ENCODE data around the gene DERL3.
"Not testable (repeated sequence)": the region's sequence is repeated elsewhere in the genome, so short reads cannot be mapped to it uniquely, and the experiment has no call there.

The DERL3 gene

GRCh38 chr22:23874871-23875270 is 36.1 kb upstream of the DERL3 start:
- Histone ChIP-seq H3K4me3 (ENCODE audit: low read depth in 1 of 2, low read length in 2 of 2) (no peak overlapping the region), H4K20me1 (ENCODE audit: insufficient read depth, low read length) (no peaks in the 10 kb centered on the region), H3K79me2 (ENCODE audit: insufficient read depth, low read length) (no peaks in the 10 kb centered on the region), H3K27me3 (ENCODE audit: insufficient read depth, low read length, poor library complexity) (no peaks in the 10 kb centered on the region), H3K36me3 (ENCODE audit: insufficient read depth, low read length) (peaks cover 19% of the 10 kb centered on the region), H3K9ac (ENCODE audit: low read depth, low read length) (no peak overlapping the region), H3K27ac (ENCODE audit: low read length) (no peak overlapping the region), H2AFZ (ENCODE audit: low read depth, low read length) (no peak overlapping the region), H3K4me2 (ENCODE audit: insufficient read depth, low read length) (no peak overlapping the region), H3K4me1 (ENCODE audit: insufficient read depth, low read length) (no peaks in the 10 kb centered on the region), H3K9me3 (ENCODE audit: insufficient read depth, low read length, severe bottlenecking) (no peaks in the 10 kb centered on the region)
- ATAC-seq (ENCODE audit: insufficient read depth, low read depth) (no peak), DNase-seq (no peak)
- TF ChIP-seq EZH2 (IDR thresholded peaks at IDR 0.05; ENCODE audit: borderline replicate concordance, low read depth, low read length, severe bottlenecking) (no peak), CTCF (IDR thresholded peaks at IDR 0.05; ENCODE audit: borderline replicate concordance, extremely low read depth, low read length, poor library complexity, severe bottlenecking) (no peak)

GRCh38 chr22:23868580-23868979 is 29.8 kb upstream of the DERL3 start:
- ATAC-seq (ENCODE audit: insufficient read depth, low read depth) (no peak), DNase-seq (no peak)
- no peaks in the 10 kb centered on the region for H3K79me2 ChIP-seq (ENCODE audit: insufficient read depth, low read length)
- no peaks in the 10 kb centered on the region for H3K9me3 ChIP-seq (ENCODE audit: insufficient read depth, low read length, severe bottlenecking)
- H2AFZ ChIP-seq (ENCODE audit: low read depth, low read length): no peak overlapping the region
- H3K4me1 ChIP-seq (ENCODE audit: insufficient read depth, low read length): no peaks in the 10 kb centered on the region
- no peaks in the 10 kb centered on the region for H4K20me1 ChIP-seq (ENCODE audit: insufficient read depth, low read length)
- H3K4me3 ChIP-seq (ENCODE audit: low read depth in 1 of 2, low read length in 2 of 2): no peak overlapping the region
- TF ChIP-seq EZH2 (IDR thresholded peaks at IDR 0.05; ENCODE audit: borderline replicate concordance, low read depth, low read length, severe bottlenecking) (no peak), CTCF (IDR thresholded peaks at IDR 0.05; ENCODE audit: borderline replicate concordance, extremely low read depth, low read length, poor library complexity, severe bottlenecking) (no peak)
- H3K27me3 ChIP-seq (ENCODE audit: insufficient read depth, low read length, poor library complexity): no peaks in the 10 kb centered on the region
- no peak overlapping the region for H3K27ac ChIP-seq (ENCODE audit: low read length)
- H3K9ac ChIP-seq (ENCODE audit: low read depth, low read length): no peak overlapping the region
- H3K4me2 ChIP-seq (ENCODE audit: insufficient read depth, low read length): no peak overlapping the region
- H3K36me3 ChIP-seq (ENCODE audit: insufficient read depth, low read length): peaks cover 11% of the 10 kb centered on the region

GRCh38 chr22:23864499-23865154 is 25.8 kb upstream of the DERL3 start:
- H3K4me1 ChIP-seq (ENCODE audit: insufficient read depth, low read length); H3K79me2 ChIP-seq (ENCODE audit: insufficient read depth, low read length); H3K9ac ChIP-seq (ENCODE audit: low read depth, low read length); H3K4me3 ChIP-seq (ENCODE audit: low read depth in 1 of 2, low read length in 2 of 2); H2AFZ ChIP-seq (ENCODE audit: low read depth, low read length); H3K27me3 ChIP-seq (ENCODE audit: insufficient read depth, low read length, poor library complexity); H4K20me1 ChIP-seq (ENCODE audit: insufficient read depth, low read length); DNase-seq; H3K36me3 ChIP-seq (ENCODE audit: insufficient read depth, low read length); ATAC-seq (ENCODE audit: insufficient read depth, low read depth); H3K4me2 ChIP-seq (ENCODE audit: insufficient read depth, low read length); H3K9me3 ChIP-seq (ENCODE audit: insufficient read depth, low read length, severe bottlenecking); H3K27ac ChIP-seq (ENCODE audit: low read length): not testable (repeated sequence)

- Histone ChIP-seq H4K20me1 (ENCODE audit: insufficient read depth, low read length) (no peaks in the 10 kb centered on the region), H2AFZ (ENCODE audit: low read depth, low read length) (no peak overlapping the region), H3K4me3 (ENCODE audit: low read depth in 1 of 2, low read length in 2 of 2) (no peak overlapping the region), H3K9me3 (ENCODE audit: insufficient read depth, low read length, severe bottlenecking) (no peaks in the 10 kb centered on the region), H3K79me2 (ENCODE audit: insufficient read depth, low read length) (no peaks in the 10 kb centered on the region), H3K4me1 (ENCODE audit: insufficient read depth, low read length) (peaks cover 18% of the 10 kb centered on the region), H3K9ac (ENCODE audit: low read depth, low read length) (no peak overlapping the region), H3K36me3 (ENCODE audit: insufficient read depth, low read length) (no peaks in the 10 kb centered on the region), H3K27ac (ENCODE audit: low read length) (no peak overlapping the region), H3K27me3 (ENCODE audit: insufficient read depth, low read length, poor library complexity) (no peaks in the 10 kb centered on the region), H3K4me2 (ENCODE audit: insufficient read depth, low read length) (no peak overlapping the region)
- DNase-seq: peak; percentile 65
- peak; percentile 47; the same call in 2 of the 3 replicates for ATAC-seq (ENCODE audit: insufficient read depth, low read depth)
- TF ChIP-seq CTCF (IDR thresholded peaks at IDR 0.05; ENCODE audit: borderline replicate concordance, extremely low read depth, low read length, poor library complexity, severe bottlenecking) (peak; percentile 85), EZH2 (IDR thresholded peaks at IDR 0.05; ENCODE audit: borderline replicate concordance, low read depth, low read length, severe bottlenecking) (no peak)
Observed at GRCh38 chr22:23862103-23862502, 23.3 kb upstream of the DERL3 start.

- not testable (repeated sequence) for H3K27ac ChIP-seq (ENCODE audit: low read length); H4K20me1 ChIP-seq (ENCODE audit: insufficient read depth, low read length); H3K9ac ChIP-seq (ENCODE audit: low read depth, low read length); ATAC-seq (ENCODE audit: insufficient read depth, low read depth); H3K4me2 ChIP-seq (ENCODE audit: insufficient read depth, low read length); H3K36me3 ChIP-seq (ENCODE audit: insufficient read depth, low read length); H3K4me3 ChIP-seq (ENCODE audit: low read depth in 1 of 2, low read length in 2 of 2); H2AFZ ChIP-seq (ENCODE audit: low read depth, low read length); DNase-seq; H3K79me2 ChIP-seq (ENCODE audit: insufficient read depth, low read length); H3K9me3 ChIP-seq (ENCODE audit: insufficient read depth, low read length, severe bottlenecking); H3K27me3 ChIP-seq (ENCODE audit: insufficient read depth, low read length, poor library complexity)
- H3K4me1 ChIP-seq (ENCODE audit: insufficient read depth, low read length): peaks cover 24% of the 10 kb centered on the region
Observed at GRCh38 chr22:23860187-23860586, 21.4 kb upstream of the DERL3 start.
